Panc1 (cell line): ENCODE data around the gene NRCAM. TPM values are rescaled to one million over a fixed set of nuclear protein-coding genes. Genes with fewer than 3 reads are reported as not detected.

Source experiments
- ATAC-seq: fragments of 200-7000 bp; cut with Tn5 transposase; 2 replicates; pipeline ENCODE4 v1.9.1; 2020; ENCODE audit warnings: mild to moderate bottlenecking, moderate library complexity
- BruUV-seq: library from RNA; stranded (reverse); fragments of 400-500 nt; replicated peaks from 2 replicates; lab custom pipeline; 2021; lab: Mats Ljungman, UMichigan
- CTCF ChIA-PET: fragments of 300-600 bp; sonication (Branson Sonifier 250); formaldehyde crosslinking; loops from one replicate; lab custom pipeline; 2022; ENCODE audit warnings: antibody characterized with exemption; lab: Charles Lee
- POLR2A ChIA-PET: fragments of 300-600 bp; sonication (Branson Sonifier 250); formaldehyde crosslinking; loops from one replicate; lab custom pipeline; 2022; ENCODE audit warnings: antibody characterized with exemption; lab: Charles Lee
- DNase-seq: peaks from one replicate; pipeline ENCODE4 v3.0.0-alpha.2; 2010; ENCODE audit warnings: low read depth, low spot score
- H3K27ac ChIP-seq: 2 replicates; pipeline ENCODE4 v1.5.1; 2011; ENCODE audit warnings: mild to moderate bottlenecking, low read length, inconsistent platforms
- H3K27me3 ChIP-seq: fragments of 200-500 bp; sonication (Bioruptor generic); 2 replicates; pipeline ENCODE4 v1.6.0; 2014; ENCODE audit warnings: low read length, inconsistent platforms; ENCODE audit not compliant: control insufficient read depth, insufficient read depth
- H3K36me3 ChIP-seq: fragments of 200-500 bp; sonication (Bioruptor generic); 2 replicates; pipeline ENCODE4 v1.5.1; 2014; ENCODE audit warnings: inconsistent platforms, mild to moderate bottlenecking, low read length, moderate library complexity; ENCODE audit not compliant: control insufficient read depth, insufficient read depth
- H3K4me1 ChIP-seq: 2 replicates; pipeline ENCODE4 v1.5.1; 2011; ENCODE audit warnings: inconsistent platforms, mild to moderate bottlenecking, low read length, moderate library complexity; ENCODE audit not compliant: control insufficient read depth, insufficient read depth
- H3K4me3 ChIP-seq, 2 experiments: 2 replicates each; pipeline ENCODE4 v1.5.1; 2011 to 2012; ENCODE audit warnings: low read depth in 2 of 2, low read length in 2 of 2, mild to moderate bottlenecking in 2 of 2, inconsistent platforms in 1 of 2, moderate library complexity in 1 of 2
- H3K9me3 ChIP-seq: fragments of 200-500 bp; sonication (Bioruptor generic); 2 replicates; pipeline ENCODE4 v1.5.1; 2014; ENCODE audit warnings: low read depth, mild to moderate bottlenecking, inconsistent platforms, low read length, moderate library complexity; ENCODE audit not compliant: control insufficient read depth, insufficient read depth
- CTCF ChIP-seq: fragments of 450-650 bp; IDR thresholded peaks from 2 replicates; pipeline ENCODE4 v1.5.1; 2017; ENCODE audit warnings: mild to moderate bottlenecking
- POLR2AphosphoS5 ChIP-seq: IDR thresholded peaks from 2 replicates; pipeline ENCODE4 v1.6.1; 2012; ENCODE audit warnings: mild to moderate bottlenecking, low read depth, low read length, moderate library complexity
- REST ChIP-seq, 2 experiments: IDR thresholded peaks; 2 replicates each; pipeline ENCODE4 v1.6.1; 2011 to 2012; ENCODE audit warnings: low read depth in 2 of 2, control low read depth in 1 of 2, low read length in 1 of 2, mild to moderate bottlenecking in 1 of 2, moderate library complexity in 1 of 2; ENCODE audit not compliant: insufficient read depth in 1 of 2
- SIN3A ChIP-seq: IDR thresholded peaks from 2 replicates; pipeline ENCODE4 v1.6.1; 2012; ENCODE audit warnings: low read depth, mild to moderate bottlenecking, low read length, moderate library complexity, borderline replicate concordance; ENCODE audit not compliant: insufficient read depth
- TCF7L2 ChIP-seq: IDR thresholded peaks from 2 replicates; pipeline ENCODE4 v1.6.1; 2011; ENCODE audit warnings: mild to moderate bottlenecking, low read depth, low read length, inconsistent platforms
- in situ Hi-C: cut with HindIII; loops from 2 replicates; pipeline ENCODE4 v1.10.0; 2016; ENCODE audit warnings: low sequenced_read_pairs, low pct_unique_long_range_greater_than_20kb
- intact Hi-C: fragments of 100-400 bp; cut with micrococcal nuclease; formaldehyde crosslinking; loops from one replicate; pipeline ENCODE4 v1.10.0; 2022; ENCODE audit not compliant: unreplicated experiment
- total RNA-seq: library from RNA; stranded (reverse); gene quantifications from one replicate; pipeline ENCODE4 v1.2.1, GENCODE V29; 2021; ENCODE audit not compliant: unreplicated experiment

The NRCAM gene
- total RNA-seq, 1 experiment from 2014 or later: 0.21 TPM

- intact Hi-C loops: no loop called here
- no peak for TF ChIP-seq SIN3A
- TF ChIP-seq TCF7L2: no peak
- no peak for TF ChIP-seq CTCF
- TF ChIP-seq POLR2AphosphoS5: no peak
- POLR2A ChIA-PET: no interaction called here
- DNase-seq (no peak), ATAC-seq (no peak)
- CTCF ChIA-PET: no interaction called here
- Histone ChIP-seq H3K4me3 (no peak overlapping the region), H3K27ac (no peak overlapping the region), H3K9me3 (no peaks in the 10 kb centered on the region), H3K4me1 (no peaks in the 10 kb centered on the region; the same call in 1 of the 2 replicates), H3K36me3 (no peaks in the 10 kb centered on the region), H3K27me3 (no peaks in the 10 kb centered on the region; the same call in 1 of the 2 replicates)
- in situ Hi-C loops: no loop called here
- BruUV-seq: no TSS peak
These were observed 85.6 kb downstream of the NRCAM start for GRCh38 chr7:108370616-108371015.

GRCh38 chr7:108368466-108368865 lies 87.8 kb downstream of the NRCAM start:
- H3K36me3 ChIP-seq: no peaks in the 10 kb centered on the region
- TF ChIP-seq REST (IDR thresholded peaks at IDR 0.05; ENCODE audit: insufficient read depth in 1 of 2, low read depth in 2 of 2, low read length in 1 of 2): no peak
- TF ChIP-seq SIN3A: no peak
- no peak for TF ChIP-seq CTCF
- TF ChIP-seq TCF7L2: no peak
- no peak for TF ChIP-seq POLR2AphosphoS5
- no peak overlapping the region for H3K4me3 ChIP-seq
- intact Hi-C loops (no loop called here), in situ Hi-C loops (no loop called here)
- H3K27ac ChIP-seq: no peak overlapping the region
- ChIA-PET POLR2A (no interaction called here), CTCF (no interaction called here)
- H3K27me3 ChIP-seq: no peaks in the 10 kb centered on the region; the same call in 1 of the 2 replicates
- ATAC-seq (no peak), DNase-seq (no peak)
- H3K4me1 ChIP-seq: no peaks in the 10 kb centered on the region; the same call in 1 of the 2 replicates
- BruUV-seq: no TSS peak
- no peaks in the 10 kb centered on the region for H3K9me3 ChIP-seq
